ENCODE measurements around the gene HLA-DQA1. TPM values are rescaled to one million over a fixed set of nuclear protein-coding genes. Genes with fewer than 3 reads are reported as not detected.
"Not testable (repeated sequence)": the region's sequence is repeated elsewhere in the genome, so short reads cannot be mapped to it uniquely, and the experiment has no call there.

HLA-DQA1 gene
- total RNA-seq, 2 experiments from 2014 or later, result 74.4 to 143 TPM

DNA sequence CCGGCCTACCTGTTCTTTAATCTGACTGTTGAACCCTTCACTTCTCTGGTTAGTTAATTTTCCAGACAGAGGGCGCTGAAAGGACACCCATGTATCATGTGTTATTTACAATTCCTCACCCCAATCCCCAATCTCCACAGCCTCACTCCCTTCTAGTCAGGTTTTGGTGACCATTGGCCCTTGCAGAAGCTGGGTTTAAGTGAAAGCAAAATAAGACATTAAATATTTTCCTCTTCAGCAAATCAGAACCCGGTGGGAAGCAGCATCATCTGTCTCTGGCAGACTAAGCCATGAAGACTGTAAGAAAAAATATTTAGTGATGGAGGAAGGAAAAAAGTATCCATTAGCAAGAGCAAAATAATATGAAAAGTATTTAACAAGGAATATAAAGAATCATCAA lies 9.4 kb upstream of the HLA-DQA1 start:
- no peaks in the 10 kb centered on the region for H3K27me3 Mint-ChIP-seq
- no peak for DNase-seq
- peaks cover 5% of the 10 kb centered on the region for H3K36me3 Mint-ChIP-seq
- H3K27ac Mint-ChIP-seq, result no peak overlapping the region
- peaks cover 30% of the 10 kb centered on the region for H3K4me1 Mint-ChIP-seq
- CTCF ChIA-PET, result no interaction called here
- no peak for ATAC-seq
- no peaks in the 10 kb centered on the region for H3K9me3 Mint-ChIP-seq (ENCODE audit: low read depth)
- H3K4me3 Mint-ChIP-seq, result no peak overlapping the region

DNA sequence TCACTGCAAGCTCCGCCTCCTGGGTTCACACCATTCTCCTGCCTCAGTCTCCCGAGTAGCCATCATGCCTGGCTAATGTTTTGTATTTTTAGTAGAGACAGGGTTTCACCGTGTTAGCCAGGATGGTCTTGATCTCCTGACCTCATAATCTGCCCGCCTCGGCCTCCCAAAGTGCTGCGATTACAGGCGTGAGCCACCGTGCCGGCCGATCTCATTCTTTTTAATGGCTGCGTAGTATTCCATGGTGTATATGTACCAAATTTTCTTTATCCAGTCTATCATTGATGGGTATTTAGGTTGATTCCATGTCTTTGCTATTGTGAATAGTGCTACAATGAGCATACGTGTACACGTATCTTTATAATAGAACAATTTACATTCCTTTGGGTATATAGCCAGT lies 7.4 kb upstream of the HLA-DQA1 start:
- CTCF ChIA-PET, H3K4me3 Mint-ChIP-seq, H3K27ac Mint-ChIP-seq: not testable (repeated sequence)

DNA sequence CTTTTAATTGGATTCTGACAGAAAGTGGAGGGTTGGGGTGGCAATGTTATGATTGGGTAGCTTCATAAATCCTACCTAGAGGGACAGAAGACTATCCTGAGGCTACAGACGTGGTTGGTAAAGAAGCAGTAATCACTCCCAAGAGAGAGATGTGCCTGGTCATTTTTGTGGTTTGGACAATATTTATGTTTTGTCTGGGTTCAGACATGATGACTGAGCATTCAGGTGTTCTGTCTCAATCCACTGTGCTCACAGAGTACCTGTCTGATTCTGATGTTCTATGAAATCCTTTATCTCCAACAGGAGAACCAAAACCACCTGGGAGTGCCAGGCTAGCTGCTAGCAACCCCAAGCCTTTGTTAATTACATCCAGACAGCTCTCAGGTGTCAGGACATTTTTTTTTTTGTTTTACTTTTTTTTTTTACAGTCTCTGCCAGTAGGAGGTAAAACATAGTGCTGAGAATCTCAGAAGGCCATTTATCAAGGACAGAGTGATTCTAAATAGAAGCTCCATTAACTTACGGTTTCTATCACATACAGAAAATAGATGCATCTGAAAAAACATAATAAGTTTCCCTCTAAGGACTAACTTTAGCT lies 1.6 kb upstream of the HLA-DQA1 start:
- Mint-ChIP-seq H3K27ac (no peak overlapping the region), H3K4me3 (no peak overlapping the region), H3K4me1 (peaks cover 42% of the 10 kb centered on the region), H3K9me3 (ENCODE audit: low read depth) (no peaks in the 10 kb centered on the region), H3K27me3 (peaks cover 12% of the 10 kb centered on the region), H3K36me3 (peaks cover 13% of the 10 kb centered on the region)
- CTCF ChIA-PET, result interaction anchor here (1.1 to 1.3 kb wide), 2 partner anchors 19 to 56 kb away, joined by 3 read pairs; no protein-coding TSS in a partner anchor
- no peak for ATAC-seq
- no peak for DNase-seq

More for the DNA sequence above, 7.4 kb upstream of the HLA-DQA1 start:
- H3K36me3 Mint-ChIP-seq; DNase-seq; H3K27me3 Mint-ChIP-seq; ATAC-seq; H3K9me3 Mint-ChIP-seq (ENCODE audit: low read depth): not testable (repeated sequence)
- peaks cover 26% of the 10 kb centered on the region for H3K4me1 Mint-ChIP-seq

DNA sequence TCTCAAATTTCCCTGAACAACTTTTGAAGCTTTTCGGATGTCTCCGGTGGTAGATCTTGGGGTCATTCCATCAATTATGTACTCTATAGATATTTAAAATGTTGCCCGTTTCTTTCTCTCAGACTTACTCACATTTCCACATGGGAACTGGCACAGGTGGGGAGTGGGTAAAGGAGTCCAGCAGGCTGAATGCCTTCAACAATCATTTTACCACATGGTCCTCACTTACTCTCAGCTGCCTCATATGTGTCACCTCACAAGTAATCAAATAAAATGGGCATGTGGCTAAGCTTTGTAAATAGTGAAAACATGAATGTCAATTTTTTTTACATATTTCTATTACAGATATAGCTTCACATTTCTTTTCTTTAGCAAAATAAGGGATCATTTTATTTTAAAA lies 677 bp downstream of the HLA-DQA1 start:
- ATAC-seq (no peak), DNase-seq (no peak)
- H3K36me3 Mint-ChIP-seq, result peaks cover 31% of the 10 kb centered on the region
- H3K27ac Mint-ChIP-seq, result peak overlapping the region; percentile 78
- H3K9me3 Mint-ChIP-seq (ENCODE audit: low read depth), result no peaks in the 10 kb centered on the region
- H3K27me3 Mint-ChIP-seq, result peaks cover 12% of the 10 kb centered on the region
- H3K4me3 Mint-ChIP-seq, result peak overlapping the region; percentile 80
- CTCF ChIA-PET, result interaction anchor here (1.6 kb wide), 1 partner anchor 15 kb away, joined by 6 read pairs; no protein-coding TSS in a partner anchor
- H3K4me1 Mint-ChIP-seq, result peaks cover 64% of the 10 kb centered on the region

DNA sequence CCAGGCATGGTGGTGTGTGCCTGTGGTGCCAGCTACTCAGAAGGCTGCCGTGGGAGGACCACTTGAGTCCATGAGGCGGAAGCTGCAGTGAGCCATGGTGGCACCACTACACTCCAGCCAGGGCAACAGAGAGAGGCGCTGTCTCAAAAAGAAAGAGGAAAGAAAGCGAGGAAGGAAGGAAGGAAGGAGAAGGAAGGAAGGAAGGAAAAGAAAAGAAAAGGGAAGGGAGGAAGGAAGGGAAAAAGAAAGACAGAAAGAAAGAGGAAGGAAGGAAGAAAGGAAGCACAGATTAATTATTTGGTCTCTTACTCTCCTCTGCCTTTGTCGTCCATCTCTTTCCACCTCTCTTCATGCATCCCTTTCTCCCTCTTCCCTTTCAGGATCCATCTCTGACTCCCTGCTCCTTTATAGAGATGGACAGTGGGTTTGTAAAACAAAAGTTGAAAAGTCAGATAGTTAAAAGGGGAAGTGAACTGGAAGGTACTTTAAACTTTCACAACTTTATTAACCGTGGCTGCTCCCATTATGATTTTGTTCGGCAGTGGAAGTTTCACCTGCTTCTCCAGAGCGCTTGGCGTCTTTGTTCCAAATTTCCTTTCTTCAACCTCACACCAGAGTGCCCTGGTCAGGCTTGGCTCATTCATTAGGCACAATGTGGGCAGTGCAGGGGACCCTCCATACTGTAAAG lies 1.5 kb downstream of the HLA-DQA1 start:
- H3K4me1 Mint-ChIP-seq, result peaks cover 66% of the 10 kb centered on the region
- H3K4me3 Mint-ChIP-seq, result peak overlapping the region; percentile 70
- CTCF ChIA-PET, result interaction anchor here (1.6 kb wide), 1 partner anchor 16 kb away, joined by 6 read pairs; no protein-coding TSS in a partner anchor
- peak overlapping the region; percentile 60 for H3K27ac Mint-ChIP-seq
- H3K9me3 Mint-ChIP-seq (ENCODE audit: low read depth), result no peaks in the 10 kb centered on the region
- DNase-seq, result no peak
- H3K27me3 Mint-ChIP-seq, result peaks cover 12% of the 10 kb centered on the region
- ATAC-seq, result no peak
- peaks cover 36% of the 10 kb centered on the region for H3K36me3 Mint-ChIP-seq

DNA sequence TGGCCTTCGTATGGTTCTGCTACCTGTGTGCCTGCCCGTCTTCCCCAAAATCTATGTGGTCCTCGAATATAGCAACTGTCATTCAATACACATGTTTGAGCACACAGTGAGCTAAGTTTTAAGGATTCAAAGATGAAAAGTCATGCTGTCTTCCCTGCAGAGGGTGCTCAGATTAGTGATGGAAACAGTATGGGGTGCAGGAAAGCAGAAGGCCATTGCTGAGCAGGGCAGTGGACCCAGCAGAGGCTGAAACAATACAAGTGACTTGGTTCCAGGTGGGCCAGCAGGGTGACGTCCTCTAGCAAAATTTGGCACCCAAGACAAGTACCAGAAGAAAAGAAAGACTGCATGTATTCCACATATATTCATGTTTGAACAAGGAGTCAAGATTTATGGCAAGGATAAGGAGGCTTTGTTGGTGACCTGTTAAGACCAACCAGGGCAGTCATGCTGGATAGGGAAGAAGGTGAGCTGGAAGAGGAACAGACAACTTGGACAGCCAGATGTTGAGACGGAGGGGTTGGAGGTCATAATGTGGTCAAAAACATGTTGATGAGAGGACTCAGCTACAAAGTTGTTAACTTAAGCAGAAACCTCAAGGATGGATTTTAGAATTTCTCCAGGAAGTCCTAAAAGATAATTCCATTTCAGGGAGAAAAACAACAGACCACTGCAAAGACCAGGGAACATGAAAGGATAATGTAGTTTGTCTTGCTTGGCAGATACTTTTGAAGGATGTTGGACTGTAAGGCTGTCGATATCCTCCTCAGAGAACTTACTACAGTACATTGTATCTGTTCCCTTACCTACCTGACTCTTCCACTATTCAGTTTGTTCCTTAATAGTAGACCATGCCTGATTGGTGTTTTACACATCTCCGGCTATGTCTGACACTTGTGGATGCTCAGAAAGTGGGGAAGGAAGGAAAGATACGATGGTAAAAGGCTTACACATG lies 2.5 kb downstream of the HLA-DQA1 start:
- peak overlapping the region; percentile 15 for H3K4me3 Mint-ChIP-seq
- no peak for ATAC-seq
- H3K9me3 Mint-ChIP-seq (ENCODE audit: low read depth), result no peaks in the 10 kb centered on the region

DNA sequence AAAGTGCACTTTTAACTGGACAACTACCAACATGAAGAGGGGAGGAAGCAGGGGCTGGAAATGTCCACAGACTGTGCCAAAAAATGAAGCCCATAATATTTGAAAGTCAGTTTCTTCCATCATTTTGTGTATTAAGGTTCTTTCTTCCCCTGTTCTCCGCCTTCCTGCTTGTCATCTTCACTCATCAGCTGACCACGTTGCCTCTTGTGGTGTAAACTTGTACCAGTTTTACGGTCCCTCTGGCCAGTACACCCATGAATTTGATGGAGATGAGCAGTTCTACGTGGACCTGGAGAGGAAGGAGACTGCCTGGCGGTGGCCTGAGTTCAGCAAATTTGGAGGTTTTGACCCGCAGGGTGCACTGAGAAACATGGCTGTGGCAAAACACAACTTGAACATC lies 3.9 kb downstream of the HLA-DQA1 start:
- H3K27ac Mint-ChIP-seq, result no peak overlapping the region
- H3K4me3 Mint-ChIP-seq, result no peak overlapping the region
- peaks cover 2% of the 10 kb centered on the region for H3K27me3 Mint-ChIP-seq
- H3K9me3 Mint-ChIP-seq (ENCODE audit: low read depth), result no peaks in the 10 kb centered on the region
- ATAC-seq (no peak), DNase-seq (no peak)
- peaks cover 44% of the 10 kb centered on the region for H3K36me3 Mint-ChIP-seq
- CTCF ChIA-PET, result interaction anchor here (1.3 kb wide), 1 partner anchor 19 kb away, joined by 4 read pairs; no protein-coding TSS in a partner anchor
- peaks cover 56% of the 10 kb centered on the region for H3K4me1 Mint-ChIP-seq

More for the DNA sequence above, 2.5 kb downstream of the HLA-DQA1 start:
- H3K36me3 Mint-ChIP-seq, result peaks cover 38% of the 10 kb centered on the region
- peaks cover 57% of the 10 kb centered on the region for H3K4me1 Mint-ChIP-seq
- peaks cover 8% of the 10 kb centered on the region for H3K27me3 Mint-ChIP-seq
- DNase-seq, result no peak
- CTCF ChIA-PET, result no interaction called here
- H3K27ac Mint-ChIP-seq, result no peak overlapping the region

DNA sequence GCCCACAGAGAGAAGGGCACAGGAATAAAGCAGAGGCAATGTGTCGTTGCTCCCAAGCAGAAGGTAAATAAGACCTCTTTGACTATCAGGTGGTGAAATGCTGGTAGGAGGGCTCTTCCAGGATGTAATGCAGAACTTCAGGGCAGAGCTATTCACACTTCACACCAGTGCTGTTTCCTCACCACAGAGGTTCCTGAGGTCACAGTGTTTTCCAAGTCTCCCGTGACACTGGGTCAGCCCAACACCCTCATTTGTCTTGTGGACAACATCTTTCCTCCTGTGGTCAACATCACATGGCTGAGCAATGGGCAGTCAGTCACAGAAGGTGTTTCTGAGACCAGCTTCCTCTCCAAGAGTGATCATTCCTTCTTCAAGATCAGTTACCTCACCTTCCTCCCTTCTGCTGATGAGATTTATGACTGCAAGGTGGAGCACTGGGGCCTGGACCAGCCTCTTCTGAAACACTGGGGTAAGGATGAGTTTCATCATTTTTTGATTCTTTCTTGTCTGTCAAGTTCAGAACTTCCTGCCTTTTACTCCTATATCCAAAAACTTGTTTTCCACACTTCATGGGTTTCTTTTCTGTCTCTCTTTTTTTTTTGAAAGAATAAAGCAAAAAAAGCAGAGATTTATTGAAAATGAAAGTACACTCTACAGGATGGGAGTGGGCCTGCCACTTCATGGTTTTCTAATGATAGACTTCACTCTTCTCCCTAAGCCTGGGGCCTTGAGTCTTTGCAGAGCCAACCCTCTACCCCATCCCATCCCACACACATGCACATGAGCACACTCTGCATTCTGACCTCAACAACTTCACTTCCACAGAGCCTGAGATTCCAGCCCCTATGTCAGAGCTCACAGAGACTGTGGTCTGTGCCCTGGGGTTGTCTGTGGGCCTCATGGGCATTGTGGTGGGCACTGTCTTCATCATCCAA lies 4.8 kb downstream of the HLA-DQA1 start:
- ATAC-seq, result peak; percentile 25
- not testable (repeated sequence) for DNase-seq; H3K27me3 Mint-ChIP-seq; H3K4me3 Mint-ChIP-seq; H3K9me3 Mint-ChIP-seq (ENCODE audit: low read depth)
- peaks cover 46% of the 10 kb centered on the region for H3K36me3 Mint-ChIP-seq
- peak overlapping the region; percentile 72 for H3K27ac Mint-ChIP-seq
- peaks cover 48% of the 10 kb centered on the region for H3K4me1 Mint-ChIP-seq
- CTCF ChIA-PET, result interaction anchor here (1.3 kb wide), 1 partner anchor 18 kb away, joined by 4 read pairs; no protein-coding TSS in a partner anchor

DNA sequence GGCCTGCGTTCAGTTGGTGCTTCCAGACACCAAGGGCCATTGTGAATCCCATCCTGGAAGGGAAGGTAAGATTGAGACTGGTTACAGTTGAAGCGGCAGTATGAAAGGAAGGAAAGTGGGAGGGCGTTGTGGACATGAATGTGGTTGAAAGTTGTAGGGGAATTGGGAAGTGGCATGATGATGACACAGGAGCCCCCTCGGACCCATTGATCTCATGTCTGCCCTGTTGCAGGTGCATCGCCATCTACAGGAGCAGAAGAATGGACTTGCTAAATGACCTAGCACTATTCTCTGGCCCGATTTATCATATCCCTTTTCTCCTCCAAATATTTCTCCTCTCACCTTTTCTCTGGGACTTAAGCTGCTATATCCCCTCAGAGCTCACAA lies 5.5 kb downstream of the HLA-DQA1 start:
- Mint-ChIP-seq H3K27ac (no peak overlapping the region), H3K9me3 (ENCODE audit: low read depth) (no peaks in the 10 kb centered on the region), H3K27me3 (peaks cover 4% of the 10 kb centered on the region), H3K36me3 (peaks cover 49% of the 10 kb centered on the region), H3K4me3 (no peak overlapping the region), H3K4me1 (peaks cover 43% of the 10 kb centered on the region)
- DNase-seq (no peak), ATAC-seq (no peak)
- CTCF ChIA-PET, result no interaction called here

DNA sequence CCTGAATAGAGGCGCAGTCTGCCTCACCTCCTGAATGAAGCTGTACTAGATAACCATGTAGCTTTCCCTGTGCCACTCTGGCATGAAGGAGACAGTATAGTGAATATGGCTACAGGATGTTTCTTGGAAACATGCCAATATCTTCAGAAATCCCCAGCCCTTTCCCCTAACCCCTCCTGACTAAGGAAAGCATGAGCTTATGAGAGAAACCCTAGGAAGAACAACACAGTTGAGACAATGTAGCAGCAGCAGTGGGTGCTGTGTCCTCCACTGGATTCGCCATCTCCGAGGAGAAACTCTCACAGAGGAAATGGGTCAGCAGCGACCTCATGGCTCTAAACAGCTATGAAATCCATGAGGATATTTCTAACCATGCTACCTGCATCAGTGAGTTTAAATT lies 6.7 kb downstream of the HLA-DQA1 start:
- CTCF ChIA-PET, result no interaction called here
- H3K27me3 Mint-ChIP-seq, result peaks cover 9% of the 10 kb centered on the region
- H3K4me3 Mint-ChIP-seq, result no peak overlapping the region
- H3K9me3 Mint-ChIP-seq (ENCODE audit: low read depth), result no peaks in the 10 kb centered on the region
- H3K27ac Mint-ChIP-seq, result no peak overlapping the region
- ATAC-seq (no peak), DNase-seq (no peak)
- H3K4me1 Mint-ChIP-seq, result peaks cover 38% of the 10 kb centered on the region
- H3K36me3 Mint-ChIP-seq, result peaks cover 49% of the 10 kb centered on the region

DNA sequence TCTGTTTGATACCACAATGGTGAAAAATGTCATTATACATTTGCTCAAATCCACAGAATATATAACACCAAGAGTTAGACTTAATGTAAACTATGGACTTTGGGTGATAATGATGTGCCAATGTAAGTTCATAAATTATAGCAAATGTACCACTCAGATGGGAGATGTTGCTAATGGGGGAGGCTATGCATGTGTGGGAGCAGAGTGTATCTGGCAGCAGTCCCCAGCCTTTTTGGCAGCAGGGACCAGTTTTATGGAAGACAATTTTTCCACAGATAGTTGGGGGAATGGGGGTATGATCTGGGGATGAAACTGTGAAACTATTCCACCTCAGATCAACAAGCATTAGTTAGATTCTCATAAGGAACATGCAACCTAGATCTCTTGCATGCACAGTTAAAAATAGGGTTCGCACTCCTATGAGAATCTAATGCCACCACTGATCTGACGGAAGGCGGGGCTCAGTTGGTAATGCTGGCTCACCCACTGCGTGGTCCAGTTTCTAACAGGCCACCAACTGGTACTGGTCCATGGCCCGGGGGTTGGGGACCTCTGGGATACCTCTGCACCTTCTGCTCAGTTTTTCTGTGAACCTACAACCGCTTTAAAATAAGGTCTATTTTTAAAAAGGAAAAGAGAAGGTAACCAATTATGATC lies 8.0 kb downstream of the HLA-DQA1 start:
- Mint-ChIP-seq H3K4me1 (peaks cover 28% of the 10 kb centered on the region), H3K9me3 (ENCODE audit: low read depth) (no peaks in the 10 kb centered on the region), H3K36me3 (peaks cover 46% of the 10 kb centered on the region), H3K4me3 (no peak overlapping the region), H3K27ac (no peak overlapping the region), H3K27me3 (peaks cover 9% of the 10 kb centered on the region)
- no peak for DNase-seq
- ATAC-seq, result no peak
- CTCF ChIA-PET, result no interaction called here

DNA sequence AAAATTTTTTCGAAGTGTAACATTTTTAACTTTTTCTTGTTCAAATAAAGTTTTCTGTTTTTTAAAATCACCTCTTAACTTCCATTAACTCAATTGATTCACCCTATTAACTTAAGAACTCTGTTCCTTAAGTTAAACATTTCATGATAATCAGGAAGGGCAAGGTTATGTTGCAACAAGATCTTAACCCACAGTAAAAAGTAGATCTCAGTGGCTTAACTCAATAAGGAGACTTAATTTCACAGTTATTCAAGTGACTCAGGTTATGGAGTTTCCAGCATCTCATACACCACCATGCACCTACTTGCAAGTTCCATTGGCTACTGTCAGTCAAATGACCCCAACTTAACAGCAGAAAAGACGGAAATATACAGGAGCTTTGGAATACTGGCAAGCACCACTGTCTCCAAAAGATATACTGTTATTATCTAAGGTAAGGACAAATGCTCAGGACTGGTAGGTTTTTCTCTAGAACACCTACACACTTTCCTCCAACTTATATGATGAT lies 18.1 kb downstream of the HLA-DQA1 start:
- Mint-ChIP-seq H3K4me1 (peaks cover 12% of the 10 kb centered on the region), H3K27ac (no peak overlapping the region), H3K9me3 (ENCODE audit: low read depth) (no peaks in the 10 kb centered on the region), H3K36me3 (peaks cover 35% of the 10 kb centered on the region), H3K4me3 (no peak overlapping the region), H3K27me3 (no peaks in the 10 kb centered on the region)
- no peak for ATAC-seq
- DNase-seq, result no peak
- CTCF ChIA-PET, result no interaction called here

All from activated CD8-positive, alpha-beta memory T cell treated with anti-CD3 and anti-CD28 coated beads, Interleukin-2, amount 10 ng/mL, durations not matched to agents 7 days and 5 days (primary cell).